ENCODE results near the gene DPP9. TPM values are rescaled to one million over a fixed set of nuclear protein-coding genes. Genes with fewer than 3 reads are reported as not detected.
A peak's percentile ranks its signal among the peaks of the same experiment; 100 is the strongest.

The DPP9 gene
- total and polyA plus RNA-seq, 2 of the 4 experiments (the other 2 are of a cell fraction): 12.4 to 33.0 TPM

DNA sequence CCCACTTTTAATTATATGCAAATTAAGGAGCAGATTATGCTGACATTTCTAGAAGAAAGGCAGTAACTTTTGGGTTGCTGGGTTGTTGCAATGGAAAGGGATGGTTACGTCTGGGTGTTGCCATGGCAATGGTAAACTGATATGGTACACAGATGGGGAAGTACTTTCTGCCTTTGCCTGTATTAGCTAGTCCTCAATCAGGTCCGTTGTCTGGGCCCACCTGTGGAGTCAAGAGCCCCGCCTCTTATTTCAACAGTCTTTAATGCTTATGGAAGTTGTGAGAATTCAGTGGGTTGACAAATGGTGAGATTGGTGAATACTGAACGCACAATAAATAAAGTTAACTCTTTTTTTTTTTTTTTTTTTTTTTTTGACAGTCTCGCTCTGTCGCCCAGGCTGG is 30.6 kb upstream of the DPP9 start:
- Histone ChIP-seq H4K8ac (ENCODE audit: low read depth in 2 of 2, low read length in 2 of 2) (no peak overlapping the region), H3K4me2 (ENCODE audit: low read depth, low read length) (no peak overlapping the region), H4K5ac (ENCODE audit: low read depth, low read length) (no peak overlapping the region), H2AFZ (replicated peaks; ENCODE audit: low read length, poor library complexity) (no peak overlapping the region), H4K91ac (ENCODE audit: insufficient read depth, low read depth, low read length) (no peak overlapping the region), H3K23ac (ENCODE audit: low read depth, low read length) (no peak overlapping the region), H2AK9ac (replicated peaks; ENCODE audit: low read depth, low read length, poor library complexity) (no peak overlapping the region), H2BK20ac (ENCODE audit: low read depth, low read length) (no peak overlapping the region), H2BK15ac (ENCODE audit: low read depth, low read length) (no peak overlapping the region), H2AK5ac (ENCODE audit: low read depth, low read length) (no peak overlapping the region), H3K56ac (ENCODE audit: extremely low read depth, insufficient read depth, low read length) (no peak overlapping the region), H4K20me1 (ENCODE audit: insufficient read depth, low read length) (no peaks in the 10 kb centered on the region), H3K36me3 (ENCODE audit: control insufficient read depth, insufficient read depth, low read length) (no peaks in the 10 kb centered on the region), H3K9me1 (ENCODE audit: insufficient read depth, low read length) (no peaks in the 10 kb centered on the region), H3K4ac (ENCODE audit: low read depth, low read length) (no peak overlapping the region), H3K4me3 (ENCODE audit: insufficient read depth, low read depth, low read length) (no peak overlapping the region), H2BK120ac (ENCODE audit: low read depth, low read length) (no peak overlapping the region), H2BK5ac (ENCODE audit: low read depth, low read length, poor library complexity, severe bottlenecking) (no peak overlapping the region), H3K27me3 (ENCODE audit: control insufficient read depth, insufficient read depth, low read length) (peaks cover 5% of the 10 kb centered on the region), H3K18ac (ENCODE audit: low read depth, low read length) (no peak overlapping the region), H3K4me1 (ENCODE audit: control insufficient read depth, insufficient read depth, low read length) (no peaks in the 10 kb centered on the region), H3K9me3 (ENCODE audit: control insufficient read depth, insufficient read depth, low read length) (peaks cover 3% of the 10 kb centered on the region; the same call in 1 of the 2 replicates), H3K27ac (ENCODE audit: insufficient read depth, low read length) (no peak overlapping the region), H3K14ac (replicated peaks; ENCODE audit: low read depth, low read length) (no peak overlapping the region), H3K79me1 (ENCODE audit: low read depth in 1 of 2, low read length in 2 of 2) (no peaks in the 10 kb centered on the region), H3K9ac (ENCODE audit: low read depth, low read length) (no peak overlapping the region)
- DNase-seq (peak; percentile 13), ATAC-seq (ENCODE audit: low read depth) (no peak)
- dilution Hi-C loops (cut with HindIII; ENCODE audit: low sequenced_read_pairs, unreplicated experiment) (no loop called here), in situ Hi-C loops (cut with MboI; ENCODE audit: low sequenced_read_pairs) (no loop called here), intact Hi-C loops (cut with micrococcal nuclease) (no loop called here)
- no TSS peak for BruUV-seq (replicated peaks)
- TF ChIP-seq FOS (IDR thresholded peaks at IDR 0.05; ENCODE audit: low read depth, low read length) (no peak), CEBPB (IDR thresholded peaks at IDR 0.05; ENCODE audit: low read depth, low read length) (no peak), MXI1 (IDR thresholded peaks at IDR 0.05; ENCODE audit: borderline replicate concordance, low read depth, low read length) (no peak), SMC3 (IDR thresholded peaks at IDR 0.05; ENCODE audit: low read depth, low read length) (no peak), BHLHE40 (IDR thresholded peaks at IDR 0.05; ENCODE audit: low read depth, low read length) (no peak), RCOR1 (IDR thresholded peaks at IDR 0.05; ENCODE audit: insufficient replicate concordance, low read length) (no peak), POLR2A (IDR thresholded peaks at IDR 0.05; ENCODE audit: low read depth, low read length) (no peak), CHD1 (IDR thresholded peaks at IDR 0.05; ENCODE audit: low read depth, low read length) (no peak), RFX5 (IDR thresholded peaks at IDR 0.05; ENCODE audit: low read depth, low read length) (no peak), MAFK (IDR thresholded peaks at IDR 0.05; ENCODE audit: low read depth, low read length) (no peak), CTCF (conservative IDR thresholded peaks at IDR 0.05; ENCODE audit: low read depth, low read length) (no peak), MAZ (IDR thresholded peaks at IDR 0.05; ENCODE audit: borderline replicate concordance, low read depth, low read length) (no peak), NFE2L2 (IDR thresholded peaks at IDR 0.05; ENCODE audit: low read depth, low read length) (no peak), RAD21 (IDR thresholded peaks at IDR 0.05; ENCODE audit: low read length) (no peak)
- TF ChIP-seq, protein P1, sequence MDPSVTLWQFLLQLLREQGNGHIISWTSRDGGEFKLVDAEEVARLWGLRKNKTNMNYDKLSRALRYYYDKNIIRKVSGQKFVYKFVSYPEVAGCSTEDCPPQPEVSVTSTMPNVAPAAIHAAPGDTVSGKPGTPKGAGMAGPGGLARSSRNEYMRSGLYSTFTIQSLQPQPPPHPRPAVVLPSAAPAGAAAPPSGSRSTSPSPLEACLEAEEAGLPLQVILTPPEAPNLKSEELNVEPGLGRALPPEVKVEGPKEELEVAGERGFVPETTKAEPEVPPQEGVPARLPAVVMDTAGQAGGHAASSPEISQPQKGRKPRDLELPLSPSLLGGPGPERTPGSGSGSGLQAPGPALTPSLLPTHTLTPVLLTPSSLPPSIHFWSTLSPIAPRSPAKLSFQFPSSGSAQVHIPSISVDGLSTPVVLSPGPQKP (IDR thresholded peaks at IDR 0.05; ENCODE audit: borderline replicate concordance, low read depth, low read length): no peak
- TF ChIP-seq, protein P2, sequence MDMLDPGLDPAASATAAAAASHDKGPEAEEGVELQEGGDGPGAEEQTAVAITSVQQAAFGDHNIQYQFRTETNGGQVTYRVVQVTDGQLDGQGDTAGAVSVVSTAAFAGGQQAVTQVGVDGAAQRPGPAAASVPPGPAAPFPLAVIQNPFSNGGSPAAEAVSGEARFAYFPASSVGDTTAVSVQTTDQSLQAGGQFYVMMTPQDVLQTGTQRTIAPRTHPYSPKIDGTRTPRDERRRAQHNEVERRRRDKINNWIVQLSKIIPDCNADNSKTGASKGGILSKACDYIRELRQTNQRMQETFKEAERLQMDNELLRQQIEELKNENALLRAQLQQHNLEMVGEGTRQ (IDR thresholded peaks at IDR 0.05; ENCODE audit: low read depth, low read length): no peak
- no CpG with 5 or more reads among the region's 6 CpGs for WGBS, 2 experiments (ENCODE audit: extremely low coverage in 2 of 2, insufficient read length in 1 of 2)
- ChIA-PET CTCF (no interaction called here), POLR2A (ENCODE audit: unreplicated experiment) (no interaction called here)

All from IMR-90 (cell line).